Stimulated activated CD4-positive, alpha-beta T cell treated with anti-CD3 and anti-CD28 coated beads, Interleukin-2, amount 100 ng/mL, for 4 hours (primary cell): ENCODE results near the gene CHIT1.

ENCODE experiments used
- DNase-seq: peaks from one replicate; pipeline ENCODE4 v3.0.0-alpha.2; 2020; ENCODE audit warnings: low read depth

The CHIT1 gene

DNA sequence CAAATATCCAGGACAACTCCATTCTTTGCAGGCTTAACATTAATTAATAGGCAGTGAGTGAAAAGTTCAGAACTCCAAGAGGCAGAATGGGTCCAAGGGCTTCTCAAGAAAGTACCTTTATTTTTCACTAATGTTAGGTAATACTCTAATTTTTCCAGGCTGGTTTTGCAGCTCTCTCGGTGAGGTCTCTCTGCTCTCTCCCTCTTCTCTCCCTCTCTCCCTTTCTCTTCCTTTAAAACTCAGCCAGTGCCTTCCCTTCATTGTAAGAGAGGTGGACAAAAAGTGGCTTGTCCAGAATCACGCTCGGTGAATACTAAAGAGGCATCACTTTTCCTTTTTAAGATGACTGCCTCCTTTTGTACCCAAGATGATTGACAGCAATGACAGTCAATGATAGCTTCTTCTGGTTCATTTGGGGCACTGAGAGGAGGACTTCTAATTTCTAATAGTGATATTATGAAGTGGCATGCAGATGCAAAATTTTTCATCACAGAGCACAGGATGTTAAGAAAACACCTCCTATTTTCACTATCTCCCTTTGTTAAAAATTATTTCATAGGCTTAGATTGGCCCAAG lies 41.7 kb downstream of the CHIT1 start:
- DNase-seq = no peak

DNA sequence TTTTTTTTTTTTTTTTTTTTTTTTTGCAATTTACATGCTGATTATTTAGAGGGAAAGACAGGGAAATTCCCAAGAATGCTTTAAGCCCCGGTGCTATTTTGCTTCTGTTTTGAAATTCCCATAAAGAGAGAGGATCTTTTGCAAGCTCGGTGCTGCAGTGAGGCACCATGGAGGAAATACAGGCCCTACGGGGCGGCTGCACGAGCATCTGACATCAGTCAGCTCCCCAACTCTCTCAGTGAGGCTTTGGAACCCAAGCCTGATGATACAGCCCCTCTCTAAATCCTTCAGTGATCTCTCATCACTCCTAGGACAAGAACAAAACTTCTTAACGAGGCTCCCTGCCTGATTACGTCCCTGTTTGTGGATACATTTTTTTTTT lies 42.2 kb downstream of the CHIT1 start:
- no peak for DNase-seq

DNA sequence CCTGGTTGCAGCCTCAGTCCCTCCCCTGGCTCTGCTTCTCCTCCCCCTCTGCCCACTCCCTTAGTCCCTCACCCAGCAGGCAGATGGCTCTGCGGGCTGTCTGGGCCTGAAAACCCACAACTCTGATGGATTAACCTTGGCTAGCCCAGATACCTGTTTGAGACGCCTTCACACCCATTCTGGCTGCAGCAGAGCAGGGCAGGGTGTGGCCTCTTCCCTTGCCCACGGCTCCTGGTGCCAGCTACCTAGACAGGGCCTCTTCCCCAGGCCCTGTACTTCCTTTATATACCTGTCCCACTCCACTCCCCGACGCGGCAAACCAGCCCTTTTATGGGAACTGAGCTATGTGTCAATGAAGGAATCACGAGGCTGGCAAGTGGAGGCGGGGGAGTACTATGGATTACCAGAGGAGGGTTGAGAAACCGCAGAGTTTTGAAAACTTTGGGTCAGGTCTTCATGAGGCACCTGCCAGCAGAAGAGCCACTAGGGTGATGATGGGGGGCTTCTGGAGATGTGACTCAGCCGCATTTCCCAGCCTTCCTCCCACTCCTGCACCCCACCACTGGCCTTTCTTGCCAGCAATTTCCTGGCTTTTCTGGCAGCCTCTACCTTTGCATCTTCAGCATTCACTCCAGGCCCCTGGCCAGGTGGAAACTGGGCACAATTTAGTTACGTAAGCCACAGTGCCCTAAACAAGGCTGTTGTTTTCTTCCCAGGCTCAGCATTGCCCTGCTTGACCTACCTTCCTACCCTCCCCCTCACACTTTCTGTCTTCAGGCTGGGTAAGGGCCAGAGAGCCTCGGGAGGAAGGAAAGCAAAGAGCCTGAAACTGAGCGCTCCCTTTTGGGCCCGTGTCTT lies 42.8 kb downstream of the CHIT1 start, which contains the start of gene CHI3L1:
Gene CHI3L1, minus strand, starts transcription at position 259 of the 858 bp plus-strand sequence. Its CDS starts 81 bp downstream, at position 178.
- no peak for DNase-seq

DNA sequence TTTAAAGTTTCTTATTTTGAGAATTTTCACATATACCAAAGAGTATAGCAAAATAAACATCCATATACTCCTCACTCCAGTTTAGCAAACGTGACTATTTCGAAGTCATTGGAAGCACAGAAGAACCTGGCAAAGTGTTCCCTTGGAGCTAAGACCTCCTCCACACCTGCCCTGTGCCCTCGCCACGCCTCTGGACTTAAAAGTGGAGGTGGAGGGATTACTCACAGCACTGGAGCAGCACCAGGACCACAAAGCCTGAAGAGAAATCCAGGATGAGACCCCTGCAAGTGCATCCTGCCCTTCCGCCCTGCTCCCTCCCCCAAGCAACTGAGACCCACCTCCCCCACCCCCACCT lies 43.4 kb downstream of the CHIT1 start:
- no peak for DNase-seq

DNA sequence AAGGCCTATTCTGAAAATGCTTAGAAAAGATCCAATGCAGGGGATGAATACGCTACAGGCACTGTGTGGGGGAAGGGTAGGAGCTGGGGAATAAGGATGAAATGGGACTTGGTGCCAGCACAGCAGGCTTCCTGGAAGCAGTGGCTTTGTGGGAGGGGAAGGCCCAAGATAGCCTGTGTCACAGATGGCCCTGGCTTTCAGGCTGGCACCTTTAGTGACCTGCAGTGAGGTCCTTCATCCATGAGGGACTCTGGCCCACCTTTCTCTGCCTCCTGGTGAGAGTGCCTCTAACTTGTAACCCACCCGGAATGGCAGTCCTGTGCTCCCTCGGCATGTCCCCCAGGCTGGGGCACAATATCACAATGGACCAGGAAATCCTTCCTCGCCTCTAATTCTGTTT lies 43.9 kb downstream of the CHIT1 start:
- no peak for DNase-seq

DNA sequence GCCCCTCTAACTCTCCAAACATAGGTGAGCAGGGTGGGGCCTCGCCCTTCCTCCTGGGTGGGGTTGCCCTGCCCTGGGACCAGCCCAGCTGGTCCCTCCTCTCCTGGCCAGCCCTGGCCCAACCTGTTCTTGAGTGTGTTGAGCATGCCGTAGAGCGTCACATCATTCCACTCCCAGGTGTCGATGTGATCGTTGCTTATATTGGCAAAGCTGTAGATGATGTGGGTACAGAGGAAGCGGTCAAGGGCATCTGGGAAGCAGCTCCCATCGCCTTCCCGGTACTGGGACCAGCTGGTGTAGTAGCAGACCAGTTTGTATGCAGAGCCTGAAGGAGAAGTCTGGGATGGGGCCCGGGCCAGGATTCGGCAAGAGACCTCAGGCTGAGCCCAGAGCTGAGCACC lies 44.4 kb downstream of the CHIT1 start:
- DNase-seq = no peak

DNA sequence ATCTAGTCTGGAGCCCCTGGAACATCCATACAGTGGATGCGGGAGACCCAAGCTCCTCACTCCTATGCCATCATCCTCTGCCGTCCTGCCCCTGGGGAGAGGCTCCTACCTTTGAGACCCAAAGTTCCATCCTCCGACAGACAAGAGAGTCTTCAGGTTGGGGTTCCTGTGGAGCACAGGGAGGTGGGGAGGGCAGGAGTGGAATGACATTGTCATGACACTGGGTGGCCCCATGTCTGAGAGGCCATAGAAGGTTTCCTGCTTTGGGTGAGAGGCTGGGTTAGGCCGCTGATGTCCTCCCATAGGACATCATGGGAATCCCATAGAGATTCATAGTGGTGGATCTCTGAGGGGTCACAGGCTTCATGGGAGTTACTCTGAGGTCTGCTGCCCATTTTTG lies 45.0 kb downstream of the CHIT1 start:
- DNase-seq = no peak

DNA sequence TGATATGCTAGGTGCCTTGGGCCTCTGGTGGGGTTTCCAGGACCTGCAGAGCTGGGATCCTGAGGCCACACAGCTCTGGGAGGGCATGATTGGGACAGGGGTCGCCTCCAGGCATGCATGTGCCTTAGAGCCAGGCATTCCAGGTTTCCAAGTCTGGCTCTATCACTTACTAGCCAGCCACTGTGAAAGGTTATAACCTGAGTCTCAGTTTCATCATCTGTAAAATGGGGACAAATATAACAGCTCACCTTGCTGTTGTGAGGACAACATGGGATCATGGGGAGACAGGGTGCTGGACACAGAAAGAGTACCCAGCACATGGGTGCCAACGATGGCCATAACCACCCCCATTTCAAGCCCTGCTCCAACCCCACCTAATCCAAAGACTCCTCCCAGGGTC lies 45.6 kb downstream of the CHIT1 start:
- no peak for DNase-seq

DNA sequence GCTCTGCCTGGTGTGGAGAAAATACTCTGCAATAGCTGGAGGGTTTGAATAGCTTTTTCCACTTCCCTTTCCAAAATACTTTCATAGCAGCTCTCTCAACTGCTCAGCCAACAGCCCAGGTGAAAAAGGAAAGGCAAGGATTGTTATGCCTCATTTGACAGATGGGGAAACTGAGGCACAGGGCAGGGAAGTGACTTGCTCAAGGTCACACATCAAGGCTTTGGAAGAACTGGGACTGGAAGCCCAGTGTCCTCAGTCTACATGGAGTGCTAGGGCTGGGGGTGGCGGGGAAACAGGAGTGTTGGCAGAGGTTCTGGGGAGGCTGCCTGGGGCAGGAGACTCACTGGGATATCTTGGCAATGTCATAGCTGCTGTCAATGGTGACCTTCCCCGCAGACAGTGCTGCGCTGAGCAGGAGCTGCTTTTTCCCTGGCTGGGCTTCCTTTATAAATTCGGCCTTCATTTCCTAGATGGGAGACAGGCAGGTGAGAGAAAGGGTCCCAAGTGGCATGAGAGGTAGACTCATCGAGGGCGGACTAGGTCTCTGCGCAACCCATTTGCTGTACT lies 47.0 kb downstream of the CHIT1 start:
- DNase-seq = no peak

DNA sequence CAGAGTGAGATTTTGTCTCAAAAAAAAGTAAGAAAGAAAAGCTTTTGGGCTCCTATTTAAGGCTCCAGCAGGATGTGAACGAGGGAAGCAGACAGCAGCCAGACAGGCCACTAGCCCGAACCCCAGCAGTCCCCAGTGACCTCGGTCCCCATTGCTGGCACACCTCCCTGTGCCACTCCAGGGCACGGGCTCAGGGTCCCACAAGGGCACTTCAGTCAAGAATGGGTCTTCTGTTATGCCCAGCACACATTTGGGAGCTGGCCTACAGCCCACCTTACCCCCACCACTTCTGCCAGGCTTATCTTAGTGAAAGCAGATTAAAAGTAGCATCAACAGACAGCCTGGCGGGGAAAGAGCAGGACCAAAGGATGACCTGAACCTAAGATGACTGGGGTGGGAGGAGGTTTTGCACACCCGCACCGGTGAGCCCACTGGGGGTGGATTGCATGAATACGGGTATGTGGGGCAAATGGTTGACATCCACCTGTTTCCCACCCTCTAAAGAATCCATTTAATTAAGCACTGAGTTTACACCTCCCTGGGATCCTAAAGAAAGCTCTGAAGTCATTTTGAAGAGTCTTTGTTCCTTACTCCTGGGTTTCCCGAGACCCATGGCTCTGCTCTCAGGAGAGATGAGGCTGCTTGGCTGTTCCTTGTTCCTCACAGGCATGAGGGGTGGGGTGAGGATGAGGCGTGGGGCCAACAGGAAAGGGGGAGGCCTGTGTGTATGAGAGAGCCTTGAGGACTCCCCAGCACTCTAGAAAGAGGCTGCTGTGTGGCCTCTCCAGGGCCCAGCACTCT lies 47.7 kb downstream of the CHIT1 start:
- no peak for DNase-seq

DNA sequence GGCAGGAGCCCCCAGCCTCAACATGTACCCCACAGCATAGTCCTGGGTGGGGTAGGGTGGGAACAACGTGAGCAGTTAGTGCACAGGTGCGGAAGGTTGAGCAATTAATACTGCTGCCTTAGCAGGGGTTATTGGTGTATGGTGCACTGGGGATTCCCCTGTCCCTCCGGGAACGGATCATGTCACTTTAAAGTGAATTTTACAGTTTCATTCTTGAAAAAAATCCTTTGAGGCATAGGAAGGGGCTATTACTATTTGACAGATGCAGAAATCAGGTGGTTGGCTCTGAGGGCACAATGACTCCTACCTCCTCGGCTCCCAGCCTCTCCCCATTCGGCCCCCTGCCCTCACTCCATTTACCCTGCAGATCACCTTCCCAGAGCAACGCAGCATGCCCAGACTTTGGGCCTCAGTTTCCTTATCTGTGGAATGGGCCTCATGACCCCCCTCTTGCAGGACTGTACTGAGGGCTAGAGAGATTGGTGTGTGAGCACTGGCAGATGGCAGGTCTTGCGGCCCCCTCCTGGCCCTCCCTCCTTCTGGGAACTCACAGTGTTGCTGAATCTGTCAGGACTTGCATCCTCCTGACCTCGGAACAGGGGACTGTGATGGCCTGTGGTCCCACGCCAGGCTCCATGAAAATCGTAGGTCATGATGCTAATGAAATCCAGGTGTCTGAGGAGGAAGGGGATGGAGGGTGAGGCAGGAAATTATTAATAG lies 48.7 kb downstream of the CHIT1 start:
- DNase-seq = no peak

DNA sequence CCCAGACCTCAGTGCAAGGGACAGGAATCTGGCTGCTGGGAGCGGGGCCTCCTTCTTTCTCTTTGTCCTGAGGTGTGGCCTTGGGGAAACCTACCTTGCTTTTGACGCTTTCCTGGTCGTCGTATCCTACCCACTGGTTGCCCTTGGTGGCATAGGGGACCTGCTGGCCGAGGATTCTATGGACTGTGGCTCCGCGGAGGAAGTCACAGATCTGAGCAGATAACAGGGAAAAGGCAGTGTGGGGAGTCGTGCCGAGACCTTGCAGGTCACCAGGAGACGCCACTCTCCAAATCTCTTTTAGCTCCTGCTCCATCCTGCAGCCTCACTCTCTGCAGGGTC lies 49.8 kb downstream of the CHIT1 start:
- DNase-seq = no peak

DNA sequence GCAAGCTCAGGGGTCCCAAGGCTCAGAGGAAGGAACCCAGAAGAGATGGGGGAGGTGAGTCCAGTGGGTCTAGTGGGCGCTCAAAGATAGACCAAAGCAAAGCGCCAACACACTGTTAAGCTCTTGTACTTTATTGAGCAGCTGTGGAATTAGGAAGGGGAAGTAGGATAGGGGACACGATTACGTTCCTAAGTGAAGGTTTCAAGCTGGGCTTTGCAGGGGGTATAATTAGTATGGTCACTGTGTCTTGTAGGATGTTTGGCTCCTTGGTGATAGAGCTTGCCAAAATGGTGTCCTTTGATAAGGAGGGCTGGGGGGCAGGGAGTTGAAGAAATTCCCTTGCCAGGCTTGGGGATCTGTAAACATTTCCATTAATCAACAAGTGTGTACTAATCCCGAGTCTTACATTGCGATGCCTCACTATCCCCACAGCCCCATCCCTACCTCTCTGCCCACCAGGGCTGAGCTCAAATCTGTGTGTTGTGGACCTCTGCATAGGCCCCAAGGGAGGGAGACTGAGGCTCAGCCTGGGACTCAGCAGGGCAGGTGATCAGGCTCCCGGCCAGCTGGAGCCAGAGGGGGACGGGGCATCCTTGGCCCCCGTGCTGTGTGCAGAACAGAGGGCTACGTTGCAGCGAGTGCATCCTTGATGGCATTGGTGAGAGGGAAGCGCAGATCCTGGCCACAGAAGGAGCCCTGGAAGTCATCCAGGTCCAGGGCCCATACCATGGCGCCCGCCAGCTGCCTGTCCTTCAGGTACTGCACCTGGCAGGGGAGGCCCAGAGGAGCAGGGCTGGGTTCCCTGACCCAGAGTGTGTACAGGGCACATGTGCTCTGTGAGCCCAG lies 50.4 kb downstream of the CHIT1 start:
- DNase-seq = no peak

DNA sequence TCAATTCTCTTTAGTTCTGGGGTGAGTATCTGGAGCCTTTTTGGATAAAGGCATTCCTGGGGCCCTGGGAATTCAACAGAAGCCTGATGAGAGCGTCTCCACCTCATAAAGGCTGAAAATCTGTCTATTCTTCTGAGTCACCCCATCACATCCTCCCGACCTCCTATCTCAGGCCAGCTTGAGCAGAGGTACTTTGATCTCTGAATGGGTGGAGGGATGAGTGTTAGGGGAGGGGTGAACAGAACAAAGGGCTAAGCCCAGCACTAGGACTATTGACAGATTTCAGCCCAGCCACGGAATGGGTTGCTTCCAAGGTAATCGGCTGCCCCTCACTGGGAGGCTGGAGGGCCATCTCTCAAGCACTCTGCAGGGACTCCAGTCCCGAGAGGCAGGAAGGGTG lies 51.4 kb downstream of the CHIT1 start:
- no peak for DNase-seq

DNA sequence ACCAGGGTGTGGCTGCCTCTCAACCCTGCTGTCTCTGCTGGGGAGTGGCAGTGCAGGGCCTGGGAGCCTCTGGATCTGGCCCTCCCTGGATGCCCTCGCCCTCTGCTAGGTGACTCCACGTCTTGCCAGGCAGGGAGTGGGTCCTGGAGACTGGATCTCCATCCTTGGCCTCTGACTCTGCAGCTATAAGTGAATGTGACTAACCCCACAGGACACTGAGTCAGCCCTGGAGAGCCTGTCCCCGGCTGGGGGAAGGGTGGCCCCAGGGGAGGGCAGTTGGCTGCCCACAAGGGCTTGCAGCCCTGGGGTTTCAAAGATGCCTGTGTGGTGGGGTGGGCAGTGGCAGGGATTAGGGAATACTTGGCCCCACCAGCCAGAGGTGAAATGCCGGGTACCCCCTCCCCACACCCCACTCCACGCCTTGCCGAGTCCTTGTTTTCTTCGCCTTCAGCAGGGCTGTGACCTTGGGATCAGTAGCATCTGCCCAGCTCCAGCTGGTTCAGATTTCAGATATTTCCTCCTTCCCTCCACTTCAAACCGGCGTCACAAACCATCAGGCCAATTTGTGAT lies 51.9 kb downstream of the CHIT1 start:
- DNase-seq = no peak

DNA sequence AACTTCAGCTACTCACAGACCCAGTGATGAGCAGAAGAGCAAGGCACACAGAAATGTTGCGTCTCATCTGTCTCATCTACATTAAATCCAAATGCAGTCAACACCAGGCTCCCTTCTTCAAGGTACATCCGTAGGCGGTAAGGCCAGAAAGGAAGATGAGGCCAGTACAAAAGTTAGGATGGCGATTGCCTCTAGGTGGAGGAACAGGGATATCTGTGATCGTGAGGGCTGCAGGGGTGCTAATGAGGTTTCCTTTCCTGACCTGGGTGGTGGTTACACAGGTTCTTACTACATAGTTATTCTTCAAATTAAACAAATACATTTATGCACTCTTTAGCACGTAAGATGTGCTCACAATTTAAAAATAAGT lies 52.5 kb downstream of the CHIT1 start:
- no peak for DNase-seq

DNA sequence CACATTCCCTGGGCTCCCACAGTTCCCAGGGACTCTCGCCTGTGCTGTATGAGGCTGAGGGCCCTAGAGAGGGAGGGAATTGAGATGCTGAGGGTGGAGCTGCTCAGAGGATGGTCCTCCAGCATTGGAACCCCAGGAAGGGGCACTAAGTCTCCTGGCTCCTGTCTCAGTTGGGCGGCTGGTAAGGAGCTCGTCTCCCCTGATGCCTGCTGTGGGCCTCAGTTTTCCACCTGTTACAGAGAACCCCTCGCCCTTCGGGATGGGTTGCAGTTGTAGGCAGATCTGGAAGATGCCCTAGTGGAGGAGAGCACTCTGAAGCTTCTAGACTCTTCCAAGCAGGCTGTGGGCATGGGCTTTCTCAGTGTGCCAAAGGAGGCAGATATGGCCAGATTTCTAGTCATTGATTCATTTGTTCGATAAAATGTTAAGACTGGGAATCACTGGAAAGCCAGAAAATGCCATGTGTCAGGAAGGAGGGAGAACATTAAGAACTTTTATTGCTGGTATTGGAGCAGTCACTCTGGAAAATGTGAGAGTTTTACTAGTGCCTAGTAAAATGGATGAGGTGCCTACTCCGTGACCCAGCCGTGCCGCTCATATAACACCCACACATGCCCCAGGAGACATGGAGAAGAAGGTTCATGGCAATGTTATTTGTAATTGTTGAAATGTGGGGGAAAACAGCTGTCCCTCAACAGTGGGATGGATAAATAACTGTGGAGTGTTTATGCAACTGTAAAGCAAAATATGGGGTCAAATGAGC lies 53.0 kb downstream of the CHIT1 start:
- DNase-seq = no peak

DNA sequence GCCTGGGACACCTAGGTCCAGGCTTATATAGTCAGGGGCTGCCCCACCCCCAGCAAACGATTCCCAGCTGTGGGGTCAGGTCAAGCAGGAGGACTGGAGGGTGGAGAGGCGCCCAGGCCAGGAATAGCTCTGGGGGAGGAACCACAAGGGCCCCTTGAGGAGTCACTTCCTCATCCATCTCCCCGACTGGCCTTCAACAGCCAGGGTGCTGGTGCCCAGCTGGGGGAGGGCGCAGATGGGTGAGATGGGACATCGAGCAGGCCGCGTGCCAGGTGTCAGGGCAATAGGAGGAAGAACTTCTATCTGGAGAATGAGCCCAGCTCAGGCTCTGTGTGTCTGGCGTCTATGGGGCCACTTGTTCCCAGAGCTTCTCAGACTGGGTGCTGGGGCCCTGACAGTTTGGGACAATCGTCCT lies 53.6 kb downstream of the CHIT1 start:
- DNase-seq = no peak

DNA sequence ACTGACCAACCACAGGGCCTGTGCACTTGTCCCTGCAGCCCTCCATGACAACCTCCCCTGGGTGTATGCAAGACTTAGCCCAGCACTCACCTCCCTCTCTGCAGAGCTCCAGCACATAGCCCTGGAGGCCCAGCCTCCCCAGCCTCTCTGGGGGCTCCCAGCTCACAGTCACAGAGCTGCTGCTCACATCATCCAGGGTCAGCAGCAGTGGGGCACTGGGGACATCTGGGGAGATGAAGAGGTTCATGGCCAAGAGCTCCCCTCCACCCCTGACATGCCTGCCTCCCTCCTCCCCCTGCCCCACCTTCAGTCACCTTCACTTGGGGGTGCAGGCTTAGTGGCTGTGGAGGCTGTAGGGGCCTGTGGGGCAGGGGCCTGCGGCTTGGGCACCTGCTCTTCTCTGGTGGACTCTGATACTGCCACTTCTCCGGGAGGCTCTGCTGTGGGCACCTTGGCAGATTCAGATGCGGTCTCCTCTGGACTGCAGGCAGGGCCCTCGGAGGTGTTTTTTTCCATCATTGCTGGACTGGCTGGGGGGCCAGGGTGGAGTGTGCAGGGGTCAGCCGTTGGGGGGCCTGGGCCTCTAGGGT lies 54.1 kb downstream of the CHIT1 start, which contains the start of gene MYBPH:
Gene MYBPH, minus strand, starts transcription at position 590 of the 590 bp plus-strand sequence. Its CDS starts 71 bp downstream, at position 519.
- DNase-seq = no peak
